ENCODE data around the gene FAM20C.

DNA sequence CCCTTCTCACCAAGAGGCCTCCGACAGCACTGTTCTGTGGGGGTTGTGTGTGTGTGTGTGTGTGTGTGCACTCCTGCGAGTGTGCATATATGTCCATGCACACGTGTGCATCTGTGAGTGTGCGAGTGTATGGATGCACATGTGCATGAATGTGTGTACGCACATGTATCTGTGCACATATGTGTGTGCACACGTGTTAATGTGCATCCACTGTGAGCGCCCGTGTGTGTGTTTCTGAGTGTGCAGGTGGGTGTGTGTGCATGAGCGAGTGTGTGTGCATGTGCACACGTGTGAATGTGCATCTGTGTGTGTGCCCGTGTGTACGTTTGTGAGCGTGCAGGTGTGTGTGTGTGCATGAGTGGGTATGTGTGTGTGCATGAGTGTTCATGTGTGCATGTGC is 49.1 kb downstream of the FAM20C start:
- TF ChIP-seq, protein P1, sequence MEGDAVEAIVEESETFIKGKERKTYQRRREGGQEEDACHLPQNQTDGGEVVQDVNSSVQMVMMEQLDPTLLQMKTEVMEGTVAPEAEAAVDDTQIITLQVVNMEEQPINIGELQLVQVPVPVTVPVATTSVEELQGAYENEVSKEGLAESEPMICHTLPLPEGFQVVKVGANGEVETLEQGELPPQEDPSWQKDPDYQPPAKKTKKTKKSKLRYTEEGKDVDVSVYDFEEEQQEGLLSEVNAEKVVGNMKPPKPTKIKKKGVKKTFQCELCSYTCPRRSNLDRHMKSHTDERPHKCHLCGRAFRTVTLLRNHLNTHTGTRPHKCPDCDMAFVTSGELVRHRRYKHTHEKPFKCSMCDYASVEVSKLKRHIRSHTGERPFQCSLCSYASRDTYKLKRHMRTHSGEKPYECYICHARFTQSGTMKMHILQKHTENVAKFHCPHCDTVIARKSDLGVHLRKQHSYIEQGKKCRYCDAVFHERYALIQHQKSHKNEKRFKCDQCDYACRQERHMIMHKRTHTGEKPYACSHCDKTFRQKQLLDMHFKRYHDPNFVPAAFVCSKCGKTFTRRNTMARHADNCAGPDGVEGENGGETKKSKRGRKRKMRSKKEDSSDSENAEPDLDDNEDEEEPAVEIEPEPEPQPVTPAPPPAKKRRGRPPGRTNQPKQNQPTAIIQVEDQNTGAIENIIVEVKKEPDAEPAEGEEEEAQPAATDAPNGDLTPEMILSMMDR (conservative IDR thresholded peaks at IDR 0.05; ENCODE audit: low read length): no peak
- TF ChIP-seq EZH2phosphoT487 (IDR thresholded peaks at IDR 0.05; ENCODE audit: borderline replicate concordance, low read depth, low read length): no peak
